ENCODE data around the gene BFSP2.

Gene BFSP2

GRCh38 chr3:133452641-133453319, 52.9 kb downstream of the BFSP2 start:
- DNase-seq, result no peak
- H3K9me3 ChIP-seq (ENCODE audit: control insufficient read depth, low read length), result no peaks in the 10 kb centered on the region
- H3K4me3 ChIP-seq (ENCODE audit: insufficient read depth, low read depth, low read length, poor library complexity, severe bottlenecking), result no peak overlapping the region
- H3K27me3 ChIP-seq (replicated peaks; ENCODE audit: control insufficient read depth, insufficient read depth, low read length, poor library complexity, severe bottlenecking), result no peaks in the 10 kb centered on the region
- H3K27ac ChIP-seq (ENCODE audit: insufficient read depth, low read length, poor library complexity, severe bottlenecking), result no peak overlapping the region
- no peaks in the 10 kb centered on the region for H3K36me3 ChIP-seq (ENCODE audit: control insufficient read depth, insufficient read depth, low read length)
- peaks cover 6% of the 10 kb centered on the region for H3K4me1 ChIP-seq (ENCODE audit: control insufficient read depth, insufficient read depth, low read length, poor library complexity, severe bottlenecking)

DNA sequence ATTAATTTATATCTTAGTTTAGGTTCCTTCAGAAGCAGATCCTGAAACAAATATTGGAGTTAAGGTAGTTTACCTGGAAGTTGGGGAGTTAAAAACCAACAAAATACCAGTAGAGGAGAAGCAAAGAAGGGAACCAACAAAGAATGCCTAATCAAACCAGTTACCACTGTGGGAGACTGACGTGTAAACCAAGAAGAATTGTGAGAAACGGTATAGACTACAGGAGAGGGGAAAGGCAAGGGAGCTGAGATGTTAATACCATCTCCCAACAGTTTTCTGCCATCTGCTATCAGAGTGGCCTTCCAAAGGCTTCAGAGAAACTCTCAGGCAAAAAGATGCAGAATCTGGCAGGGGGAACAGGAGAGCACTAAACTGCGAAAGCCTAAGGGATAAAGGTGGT, 53.5 kb downstream of the BFSP2 start:
- Histone ChIP-seq H3K36me3 (ENCODE audit: control insufficient read depth, insufficient read depth, low read length) (no peaks in the 10 kb centered on the region), H3K27ac (ENCODE audit: insufficient read depth, low read length, poor library complexity, severe bottlenecking) (no peak overlapping the region), H3K4me3 (ENCODE audit: insufficient read depth, low read depth, low read length, poor library complexity, severe bottlenecking) (no peak overlapping the region), H3K4me1 (ENCODE audit: control insufficient read depth, insufficient read depth, low read length, poor library complexity, severe bottlenecking) (peaks cover 6% of the 10 kb centered on the region), H3K27me3 (replicated peaks; ENCODE audit: control insufficient read depth, insufficient read depth, low read length, poor library complexity, severe bottlenecking) (no peaks in the 10 kb centered on the region), H3K9me3 (ENCODE audit: control insufficient read depth, low read length) (no peaks in the 10 kb centered on the region)
- no peak for DNase-seq

DNA sequence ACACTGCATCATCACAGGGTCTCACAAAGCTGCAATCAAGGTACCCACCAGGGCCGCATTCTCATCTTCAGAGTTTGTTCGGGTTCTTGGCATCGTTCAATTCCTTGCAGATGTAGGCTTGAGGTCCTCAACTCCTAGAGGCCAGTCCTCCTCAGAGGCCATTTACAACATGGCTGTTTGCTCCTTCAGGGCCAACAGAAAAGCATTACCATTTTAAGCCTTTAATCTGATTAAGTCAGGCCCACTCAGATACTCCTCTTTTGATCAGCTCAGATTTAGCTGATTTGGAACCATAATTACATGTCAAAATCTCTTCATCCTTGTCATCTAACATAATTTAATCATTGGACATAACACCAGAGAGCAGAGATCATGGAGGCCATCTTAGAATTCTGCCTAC, 55.4 kb downstream of the BFSP2 start:
- DNase-seq, result no peak
- Histone ChIP-seq H3K9me3 (ENCODE audit: control insufficient read depth, low read length) (no peaks in the 10 kb centered on the region), H3K4me1 (ENCODE audit: control insufficient read depth, insufficient read depth, low read length, poor library complexity, severe bottlenecking) (no peaks in the 10 kb centered on the region), H3K36me3 (ENCODE audit: control insufficient read depth, insufficient read depth, low read length) (no peaks in the 10 kb centered on the region), H3K4me3 (ENCODE audit: insufficient read depth, low read depth, low read length, poor library complexity, severe bottlenecking) (no peak overlapping the region), H3K27ac (ENCODE audit: insufficient read depth, low read length, poor library complexity, severe bottlenecking) (no peak overlapping the region), H3K27me3 (replicated peaks; ENCODE audit: control insufficient read depth, insufficient read depth, low read length, poor library complexity, severe bottlenecking) (no peaks in the 10 kb centered on the region)

- H3K27me3 ChIP-seq (replicated peaks; ENCODE audit: control insufficient read depth, insufficient read depth, low read length, poor library complexity, severe bottlenecking), result no peaks in the 10 kb centered on the region
- DNase-seq, result no peak
- H3K4me1 ChIP-seq (ENCODE audit: control insufficient read depth, insufficient read depth, low read length, poor library complexity, severe bottlenecking), result no peaks in the 10 kb centered on the region
- no peaks in the 10 kb centered on the region for H3K36me3 ChIP-seq (ENCODE audit: control insufficient read depth, insufficient read depth, low read length)
- no peak overlapping the region for H3K27ac ChIP-seq (ENCODE audit: insufficient read depth, low read length, poor library complexity, severe bottlenecking)
- no peaks in the 10 kb centered on the region for H3K9me3 ChIP-seq (ENCODE audit: control insufficient read depth, low read length)
- no peak overlapping the region for H3K4me3 ChIP-seq (ENCODE audit: insufficient read depth, low read depth, low read length, poor library complexity, severe bottlenecking)
Observed at GRCh38 chr3:133455960-133456359, 56.1 kb downstream of the BFSP2 start.

DNA sequence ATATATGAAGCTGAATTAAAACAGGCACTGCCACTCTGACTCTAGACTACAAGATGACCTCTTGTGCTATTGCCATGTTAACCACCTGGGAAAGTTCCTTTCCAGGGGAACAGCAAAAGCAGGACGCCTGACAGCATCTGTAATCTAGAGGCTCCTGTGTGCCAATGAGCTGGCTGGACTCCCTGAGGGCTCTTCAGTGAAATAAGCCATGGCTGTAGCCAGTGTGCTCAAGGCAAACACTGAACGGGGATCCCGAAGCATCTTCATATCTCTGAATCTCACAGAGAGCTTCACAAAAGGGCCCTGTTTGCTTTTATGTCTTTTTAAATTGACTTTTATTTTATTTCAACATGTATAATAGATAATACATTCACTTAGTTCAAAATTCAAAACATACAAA, 57.2 kb downstream of the BFSP2 start:
- no peaks in the 10 kb centered on the region for H3K9me3 ChIP-seq (ENCODE audit: control insufficient read depth, low read length)
- no peaks in the 10 kb centered on the region for H3K36me3 ChIP-seq (ENCODE audit: control insufficient read depth, insufficient read depth, low read length)
- no peak for DNase-seq
- H3K27ac ChIP-seq (ENCODE audit: insufficient read depth, low read length, poor library complexity, severe bottlenecking), result no peak overlapping the region
- H3K4me1 ChIP-seq (ENCODE audit: control insufficient read depth, insufficient read depth, low read length, poor library complexity, severe bottlenecking), result no peaks in the 10 kb centered on the region
- H3K4me3 ChIP-seq (ENCODE audit: insufficient read depth, low read depth, low read length, poor library complexity, severe bottlenecking), result no peak overlapping the region
- no peaks in the 10 kb centered on the region for H3K27me3 ChIP-seq (replicated peaks; ENCODE audit: control insufficient read depth, insufficient read depth, low read length, poor library complexity, severe bottlenecking)

- Histone ChIP-seq H3K36me3 (ENCODE audit: control insufficient read depth, insufficient read depth, low read length) (no peaks in the 10 kb centered on the region), H3K27me3 (replicated peaks; ENCODE audit: control insufficient read depth, insufficient read depth, low read length, poor library complexity, severe bottlenecking) (no peaks in the 10 kb centered on the region), H3K9me3 (ENCODE audit: control insufficient read depth, low read length) (no peaks in the 10 kb centered on the region), H3K4me1 (ENCODE audit: control insufficient read depth, insufficient read depth, low read length, poor library complexity, severe bottlenecking) (no peaks in the 10 kb centered on the region), H3K27ac (ENCODE audit: insufficient read depth, low read length, poor library complexity, severe bottlenecking) (no peak overlapping the region), H3K4me3 (ENCODE audit: insufficient read depth, low read depth, low read length, poor library complexity, severe bottlenecking) (no peak overlapping the region)
- DNase-seq, result no peak
Observed at GRCh38 chr3:133457465-133458067, 57.7 kb downstream of the BFSP2 start.

DNA sequence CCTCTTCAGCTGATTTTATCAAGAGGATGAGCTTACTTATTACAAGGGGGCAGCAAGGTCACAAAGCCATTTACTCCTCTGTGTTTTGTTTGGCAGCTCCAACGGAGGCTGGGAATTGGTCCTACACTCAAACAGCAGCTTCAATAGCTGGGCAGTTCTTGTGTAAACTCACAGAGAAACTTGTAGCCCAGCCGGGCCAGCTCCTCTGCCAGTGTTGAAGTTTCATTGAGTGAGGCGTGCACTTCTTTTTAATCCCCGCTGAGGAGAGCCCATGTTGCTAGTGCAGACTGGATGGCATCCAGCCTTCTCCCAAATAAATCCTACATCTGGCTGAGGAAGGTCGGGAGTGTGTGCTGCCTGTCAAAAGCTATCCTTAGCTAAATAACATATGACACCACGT, 59.5 kb downstream of the BFSP2 start:
- Histone ChIP-seq H3K27ac (ENCODE audit: insufficient read depth, low read length, poor library complexity, severe bottlenecking) (no peak overlapping the region), H3K36me3 (ENCODE audit: control insufficient read depth, insufficient read depth, low read length) (no peaks in the 10 kb centered on the region), H3K4me1 (ENCODE audit: control insufficient read depth, insufficient read depth, low read length, poor library complexity, severe bottlenecking) (no peaks in the 10 kb centered on the region), H3K4me3 (ENCODE audit: insufficient read depth, low read depth, low read length, poor library complexity, severe bottlenecking) (no peak overlapping the region), H3K27me3 (replicated peaks; ENCODE audit: control insufficient read depth, insufficient read depth, low read length, poor library complexity, severe bottlenecking) (no peaks in the 10 kb centered on the region), H3K9me3 (ENCODE audit: control insufficient read depth, low read length) (no peaks in the 10 kb centered on the region)
- DNase-seq, result no peak

DNA sequence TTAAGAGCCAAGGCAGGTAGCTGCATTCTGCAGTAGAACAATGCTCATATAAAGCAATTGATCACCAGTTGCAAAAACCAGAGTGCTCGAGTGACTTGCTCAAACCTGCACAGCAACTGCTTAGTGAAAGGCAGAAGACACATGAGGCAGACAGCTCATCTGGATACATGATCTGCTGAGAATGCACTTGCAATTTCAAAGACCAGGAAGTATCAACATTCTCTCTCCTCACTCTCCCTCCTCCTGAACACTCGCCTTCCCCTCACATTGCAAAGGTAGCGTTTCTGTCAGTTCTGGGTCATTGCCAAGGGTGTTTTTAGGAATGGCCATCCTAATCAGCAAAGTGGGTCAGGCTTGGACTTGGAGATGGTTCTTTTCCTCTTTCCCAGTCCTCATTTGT, 61.0 kb downstream of the BFSP2 start:
- no peak for DNase-seq
- Histone ChIP-seq H3K36me3 (ENCODE audit: control insufficient read depth, insufficient read depth, low read length) (no peaks in the 10 kb centered on the region), H3K4me1 (ENCODE audit: control insufficient read depth, insufficient read depth, low read length, poor library complexity, severe bottlenecking) (no peaks in the 10 kb centered on the region), H3K27ac (ENCODE audit: insufficient read depth, low read length, poor library complexity, severe bottlenecking) (no peak overlapping the region), H3K9me3 (ENCODE audit: control insufficient read depth, low read length) (no peaks in the 10 kb centered on the region), H3K4me3 (ENCODE audit: insufficient read depth, low read depth, low read length, poor library complexity, severe bottlenecking) (no peak overlapping the region), H3K27me3 (replicated peaks; ENCODE audit: control insufficient read depth, insufficient read depth, low read length, poor library complexity, severe bottlenecking) (no peaks in the 10 kb centered on the region)

GRCh38 chr3:133461291-133461690, 61.4 kb downstream of the BFSP2 start:
- DNase-seq, result no peak
- no peak overlapping the region for H3K27ac ChIP-seq (ENCODE audit: insufficient read depth, low read length, poor library complexity, severe bottlenecking)
- no peaks in the 10 kb centered on the region for H3K27me3 ChIP-seq (replicated peaks; ENCODE audit: control insufficient read depth, insufficient read depth, low read length, poor library complexity, severe bottlenecking)
- no peaks in the 10 kb centered on the region for H3K4me1 ChIP-seq (ENCODE audit: control insufficient read depth, insufficient read depth, low read length, poor library complexity, severe bottlenecking)
- no peaks in the 10 kb centered on the region for H3K9me3 ChIP-seq (ENCODE audit: control insufficient read depth, low read length)
- no peak overlapping the region for H3K4me3 ChIP-seq (ENCODE audit: insufficient read depth, low read depth, low read length, poor library complexity, severe bottlenecking)
- no peaks in the 10 kb centered on the region for H3K36me3 ChIP-seq (ENCODE audit: control insufficient read depth, insufficient read depth, low read length)

- H3K27ac ChIP-seq (ENCODE audit: insufficient read depth, low read length, poor library complexity, severe bottlenecking), result no peak overlapping the region
- no peak for DNase-seq
- peaks cover 4% of the 10 kb centered on the region for H3K4me1 ChIP-seq (ENCODE audit: control insufficient read depth, insufficient read depth, low read length, poor library complexity, severe bottlenecking)
- H3K9me3 ChIP-seq (ENCODE audit: control insufficient read depth, low read length), result no peaks in the 10 kb centered on the region
- H3K27me3 ChIP-seq (replicated peaks; ENCODE audit: control insufficient read depth, insufficient read depth, low read length, poor library complexity, severe bottlenecking), result no peaks in the 10 kb centered on the region
- no peak overlapping the region for H3K4me3 ChIP-seq (ENCODE audit: insufficient read depth, low read depth, low read length, poor library complexity, severe bottlenecking)
- no peaks in the 10 kb centered on the region for H3K36me3 ChIP-seq (ENCODE audit: control insufficient read depth, insufficient read depth, low read length)
Observed at GRCh38 chr3:133463347-133463860, 63.5 kb downstream of the BFSP2 start.

All from effector memory CD4-positive, alpha-beta T cell (primary cell).